RWPE2 (cell line): ENCODE measurements around the gene EXOC6B.

Experiments used
- ATAC-seq: fragments of 200-7000 bp; cut with Tn5 transposase; 3 replicates; pipeline ENCODE4 v1.9.1; 2021; ENCODE audit warnings: low read depth
- DNase-seq: peaks from one replicate; pipeline ENCODE4 v3.0.0-alpha.2; 2020; ENCODE audit warnings: low spot score
- H3K27ac ChIP-seq: fragments of 450-650 bp; 2 replicates; pipeline ENCODE4 v1.5.1; 2017; ENCODE audit warnings: mild to moderate bottlenecking; ENCODE audit not compliant: poor library complexity, severe bottlenecking
- H3K27me3 ChIP-seq: fragments of 250-450 bp; sonication (Bioruptor Pico); 2 replicates; pipeline ENCODE4 v1.5.1; 2021; ENCODE audit warnings: mild to moderate bottlenecking, moderate library complexity; ENCODE audit not compliant: insufficient read depth, poor library complexity, severe bottlenecking
- H3K36me3 ChIP-seq: fragments of 250-450 bp; sonication (Bioruptor Pico); 2 replicates; pipeline ENCODE4 v1.5.1; 2020; ENCODE audit warnings: low read depth, mild to moderate bottlenecking, moderate library complexity
- H3K4me1 ChIP-seq: fragments of 250-450 bp; sonication (Bioruptor Pico); 2 replicates; pipeline ENCODE4 v1.5.1; 2021; ENCODE audit warnings: mild to moderate bottlenecking, moderate library complexity; ENCODE audit not compliant: insufficient read depth, poor library complexity, severe bottlenecking
- H3K4me3 ChIP-seq: fragments of 250-450 bp; sonication (Bioruptor Pico); 2 replicates; pipeline ENCODE4 v1.5.1; 2021; ENCODE audit warnings: mild to moderate bottlenecking, moderate library complexity; ENCODE audit not compliant: severe bottlenecking
- H3K9me3 ChIP-seq: fragments of 250-450 bp; sonication (Bioruptor Pico); 2 replicates; pipeline ENCODE4 v1.5.1; 2021; ENCODE audit warnings: mild to moderate bottlenecking, moderate library complexity; ENCODE audit not compliant: severe bottlenecking
- CTCF ChIP-seq: fragments of 450-650 bp; IDR thresholded peaks from one replicate; pipeline ENCODE4 v1.5.1; 2017; ENCODE audit warnings: mild to moderate bottlenecking, moderate library complexity; ENCODE audit not compliant: poor library complexity, severe bottlenecking

Gene EXOC6B

GRCh38 chr2:72208225-72208624, 617.6 kb downstream of the EXOC6B start:
- Histone ChIP-seq H3K4me1 (no peaks in the 10 kb centered on the region), H3K9me3 (no peaks in the 10 kb centered on the region), H3K27ac (no peak overlapping the region), H3K27me3 (no peaks in the 10 kb centered on the region), H3K4me3 (no peak overlapping the region), H3K36me3 (no peaks in the 10 kb centered on the region)
- no peak for TF ChIP-seq CTCF
- DNase-seq (no peak), ATAC-seq (no peak)

- ATAC-seq (no peak), DNase-seq (no peak)
- Histone ChIP-seq H3K27me3 (no peaks in the 10 kb centered on the region), H3K4me3 (no peak overlapping the region), H3K4me1 (no peaks in the 10 kb centered on the region), H3K36me3 (no peaks in the 10 kb centered on the region), H3K27ac (no peak overlapping the region), H3K9me3 (no peaks in the 10 kb centered on the region)
- TF ChIP-seq CTCF = no peak
Measured at GRCh38 chr2:72207334-72207733, 618.5 kb downstream of the EXOC6B start.

DNA sequence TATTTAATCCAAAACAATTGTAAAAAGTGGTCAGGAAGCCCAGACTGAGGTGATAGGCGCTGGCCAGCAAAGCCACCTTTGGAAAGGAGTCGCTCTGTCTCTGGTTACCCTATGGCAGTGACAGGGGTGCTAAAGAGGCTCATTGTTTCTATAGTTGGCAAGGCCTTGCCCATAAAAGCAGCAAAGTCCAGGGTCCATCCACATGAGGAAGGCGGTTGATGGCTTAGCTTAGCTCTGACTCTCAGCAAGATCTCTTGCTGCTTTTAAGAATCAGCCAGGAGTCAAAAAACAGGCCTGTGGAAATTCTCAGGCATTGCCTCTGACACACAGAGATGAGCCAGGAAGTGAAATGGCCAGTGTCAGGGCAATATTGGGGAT, 620.3 kb downstream of the EXOC6B start:
- H3K27ac ChIP-seq = no peak overlapping the region
- no peak for TF ChIP-seq CTCF
- H3K36me3 ChIP-seq = no peaks in the 10 kb centered on the region
- no peaks in the 10 kb centered on the region for H3K9me3 ChIP-seq
- no peaks in the 10 kb centered on the region for H3K27me3 ChIP-seq
- no peak for ATAC-seq
- H3K4me3 ChIP-seq = no peak overlapping the region
- no peaks in the 10 kb centered on the region for H3K4me1 ChIP-seq
- DNase-seq = no peak

- H3K36me3 ChIP-seq = no peaks in the 10 kb centered on the region
- H3K27me3 ChIP-seq = no peaks in the 10 kb centered on the region
- H3K27ac ChIP-seq = no peak overlapping the region
- TF ChIP-seq CTCF = no peak
- ATAC-seq (no peak), DNase-seq (no peak)
- H3K4me1 ChIP-seq = no peaks in the 10 kb centered on the region
- no peaks in the 10 kb centered on the region for H3K9me3 ChIP-seq
- no peak overlapping the region for H3K4me3 ChIP-seq
Measured at GRCh38 chr2:72204786-72205503, 620.9 kb downstream of the EXOC6B start.

- H3K9me3 ChIP-seq = no peaks in the 10 kb centered on the region
- H3K4me3 ChIP-seq = no peak overlapping the region
- H3K4me1 ChIP-seq = no peaks in the 10 kb centered on the region
- TF ChIP-seq CTCF = no peak
- no peak overlapping the region for H3K27ac ChIP-seq
- H3K27me3 ChIP-seq = no peaks in the 10 kb centered on the region
- ATAC-seq (no peak), DNase-seq (no peak)
- no peaks in the 10 kb centered on the region for H3K36me3 ChIP-seq
Measured at GRCh38 chr2:72204156-72204785, 621.6 kb downstream of the EXOC6B start.
